DMS79 treated with DMSO at 0.1 percent for 48 hours (cell line): ENCODE results near the gene BAHD1.
"Not testable (repeated sequence)": the region's sequence is repeated elsewhere in the genome, so short reads cannot be mapped to it uniquely, and the experiment has no call there.

Experiments used
- DNase-seq: peaks from one replicate; lab custom pipeline; 2025; lab: John Stamatoyannopoulos, UW

The BAHD1 gene

GRCh38 chr15:40445421-40445922, 4.7 kb downstream of the BAHD1 start:
- no peak for DNase-seq

GRCh38 chr15:40446144-40446543, 5.4 kb downstream of the BAHD1 start:
- no peak for DNase-seq

GRCh38 chr15:40448354-40448753, 7.6 kb downstream of the BAHD1 start:
- DNase-seq, result no peak

- no peak for DNase-seq
Observed at GRCh38 chr15:40449275-40449674, 8.5 kb downstream of the BAHD1 start.

- no peak for DNase-seq
Observed at GRCh38 chr15:40450047-40450446, 9.3 kb downstream of the BAHD1 start.

- no peak for DNase-seq
Observed at GRCh38 chr15:40451527-40452158, 10.9 kb downstream of the BAHD1 start.

- DNase-seq, result no peak
Observed at GRCh38 chr15:40452296-40453090, 11.7 kb downstream of the BAHD1 start.

- not testable (repeated sequence) for DNase-seq
Observed at GRCh38 chr15:40453941-40454340, 13.2 kb downstream of the BAHD1 start.

- no peak for DNase-seq
Observed at GRCh38 chr15:40454904-40455391, 14.2 kb downstream of the BAHD1 start.

- no peak for DNase-seq
Observed at GRCh38 chr15:40456299-40456712, 15.6 kb downstream of the BAHD1 start.

- no peak for DNase-seq
Observed at GRCh38 chr15:40456738-40457137, 16.0 kb downstream of the BAHD1 start.

- no peak for DNase-seq
Observed at GRCh38 chr15:40458495-40459371, 18.0 kb downstream of the BAHD1 start.

- no peak for DNase-seq
Observed at GRCh38 chr15:40459391-40460015, 18.8 kb downstream of the BAHD1 start.

- no peak for DNase-seq
Observed at GRCh38 chr15:40460404-40460803, 19.7 kb downstream of the BAHD1 start.

- no peak for DNase-seq
Observed at GRCh38 chr15:40461958-40462357, 21.2 kb downstream of the BAHD1 start.

- no peak for DNase-seq
Observed at GRCh38 chr15:40463279-40463678, 22.5 kb downstream of the BAHD1 start.

GRCh38 chr15:40463886-40464545, 23.3 kb downstream of the BAHD1 start:
- no peak for DNase-seq

GRCh38 chr15:40464595-40465185, 23.9 kb downstream of the BAHD1 start:
- no peak for DNase-seq

- DNase-seq, result no peak
Observed at GRCh38 chr15:40465939-40466338, 25.2 kb downstream of the BAHD1 start.

GRCh38 chr15:40466426-40467260, 25.9 kb downstream of the BAHD1 start:
- DNase-seq, result no peak
